ENCODE data around the gene LURAP1L. TPM values are rescaled to one million over a fixed set of nuclear protein-coding genes. Genes with fewer than 3 reads are reported as not detected.
"Not testable (repeated sequence)": the region's sequence is repeated elsewhere in the genome, so short reads cannot be mapped to it uniquely, and the experiment has no call there.

Gene LURAP1L
- polyA plus RNA-seq, 1 donor: 18.8 TPM

DNA sequence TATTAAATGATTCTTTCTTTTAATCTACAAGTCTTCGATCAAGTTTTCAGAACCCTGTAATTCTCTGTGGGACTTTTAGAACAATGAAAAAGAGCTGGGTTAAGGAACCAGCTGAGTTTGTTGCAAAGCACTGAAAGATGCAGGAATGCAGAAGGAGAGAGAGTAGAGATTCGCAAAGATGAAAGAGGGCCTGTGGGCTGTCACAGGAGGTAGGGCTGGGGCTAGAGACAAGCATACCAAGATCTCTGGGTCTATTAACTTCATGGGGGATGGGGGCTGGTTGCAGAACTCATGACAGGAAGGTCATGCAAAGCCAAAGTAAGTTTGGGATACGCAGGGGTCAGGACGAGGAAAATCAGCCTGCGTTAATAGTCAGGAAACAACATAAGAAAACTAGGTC is 81.8 kb downstream of the LURAP1L start:
- no peak for DNase-seq

DNA sequence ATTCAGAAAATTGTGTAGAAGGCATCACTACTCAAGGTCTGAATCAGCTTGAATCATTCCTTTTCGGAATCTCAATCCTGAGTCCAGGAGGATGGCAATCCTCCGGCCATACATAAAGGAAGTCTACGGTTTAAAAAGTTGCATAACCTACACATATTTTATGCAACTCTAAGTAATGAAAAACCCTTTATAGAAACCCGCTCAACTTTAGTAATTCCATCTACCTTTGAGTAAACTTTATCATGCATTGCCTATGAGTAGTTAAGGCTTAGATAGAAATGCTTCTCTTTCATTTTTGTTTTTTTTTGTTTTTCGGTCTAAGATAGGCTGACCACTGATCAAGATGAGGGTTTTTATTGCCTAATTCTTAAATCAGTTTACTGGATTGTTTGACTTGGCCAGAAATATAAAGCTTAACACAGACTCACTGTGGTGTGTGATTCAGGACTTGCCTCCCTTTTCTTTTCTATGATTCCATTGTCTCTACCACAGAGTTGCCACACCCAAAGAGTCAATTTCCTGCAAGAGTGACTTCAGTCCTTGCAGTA is 85.0 kb downstream of the LURAP1L start:
- DNase-seq: no peak

DNA sequence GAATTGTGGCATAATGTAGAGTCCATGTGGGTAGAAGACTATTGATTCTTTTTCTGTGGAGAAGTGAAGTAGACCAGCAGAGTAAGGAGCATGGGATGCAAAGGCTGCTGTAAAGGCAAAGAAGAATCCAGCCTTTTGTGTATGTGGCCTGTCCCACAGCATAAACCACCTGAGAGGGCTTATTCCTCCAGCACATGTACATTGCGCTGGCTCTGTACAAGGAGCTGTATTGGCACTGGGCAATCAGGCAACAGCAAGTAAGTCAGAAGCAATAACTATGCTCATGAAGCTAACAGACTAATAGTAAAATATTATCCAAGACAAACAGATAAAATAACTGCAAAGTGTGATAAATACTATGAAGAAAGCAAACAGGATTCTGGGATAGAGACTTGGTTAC is 86.2 kb downstream of the LURAP1L start:
- DNase-seq: no peak

DNA sequence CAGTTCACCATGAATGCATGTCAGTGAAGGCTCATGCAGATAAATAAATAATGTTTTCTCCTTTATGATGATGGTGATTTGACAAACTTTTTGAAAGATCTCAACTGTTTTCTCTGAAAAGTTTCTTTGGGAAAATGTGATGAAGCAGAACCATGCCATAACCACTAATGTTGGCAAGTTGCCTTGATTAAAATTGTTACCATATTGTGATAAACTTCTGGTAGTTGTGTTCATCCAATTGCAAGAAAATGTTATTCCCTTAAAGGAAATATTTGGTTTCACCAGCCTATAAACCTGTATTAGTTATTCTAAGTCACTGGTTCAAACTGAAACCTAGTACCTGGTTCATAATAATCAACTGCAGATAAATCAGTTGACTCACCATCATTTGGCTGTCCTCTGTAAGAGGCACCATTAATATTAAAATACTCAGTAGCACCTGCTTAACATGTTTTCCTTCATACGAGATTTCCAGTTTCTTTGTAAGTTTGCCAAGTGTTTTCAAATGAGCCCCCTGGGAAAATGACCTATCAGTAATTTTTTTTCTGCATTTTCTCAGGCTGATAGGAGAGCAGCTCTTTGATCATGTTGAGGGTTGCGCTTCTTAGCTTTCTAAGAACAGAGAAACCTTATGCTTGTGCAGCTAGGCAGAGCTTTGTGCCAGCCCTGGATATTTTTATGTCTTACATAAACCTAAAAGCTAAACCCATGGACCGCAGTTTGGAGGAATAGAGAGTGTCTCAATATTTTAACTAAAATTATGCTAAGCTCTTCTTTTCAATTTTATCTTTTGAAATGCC is 88.0 kb downstream of the LURAP1L start:
- no peak for DNase-seq

DNA sequence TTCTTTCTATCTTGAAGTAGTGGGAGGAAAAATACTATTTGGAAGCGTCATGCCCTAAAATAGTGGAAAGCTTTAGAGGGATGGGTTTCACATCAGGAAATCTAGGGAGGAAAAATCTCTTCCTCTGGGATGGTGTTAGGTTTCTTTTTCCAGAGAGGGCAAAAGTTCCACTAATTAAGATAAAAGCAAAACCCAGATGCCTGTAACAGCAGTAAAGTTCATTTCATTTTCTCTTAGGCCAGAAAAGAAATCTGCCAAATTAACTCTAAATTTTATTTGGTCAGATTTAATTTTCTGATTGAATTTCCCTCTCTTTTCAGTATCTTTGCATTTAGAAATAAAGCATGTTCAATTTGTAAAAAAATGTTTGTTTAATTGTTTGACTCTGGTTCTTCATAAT is 88.8 kb downstream of the LURAP1L start:
- no peak for DNase-seq

DNA sequence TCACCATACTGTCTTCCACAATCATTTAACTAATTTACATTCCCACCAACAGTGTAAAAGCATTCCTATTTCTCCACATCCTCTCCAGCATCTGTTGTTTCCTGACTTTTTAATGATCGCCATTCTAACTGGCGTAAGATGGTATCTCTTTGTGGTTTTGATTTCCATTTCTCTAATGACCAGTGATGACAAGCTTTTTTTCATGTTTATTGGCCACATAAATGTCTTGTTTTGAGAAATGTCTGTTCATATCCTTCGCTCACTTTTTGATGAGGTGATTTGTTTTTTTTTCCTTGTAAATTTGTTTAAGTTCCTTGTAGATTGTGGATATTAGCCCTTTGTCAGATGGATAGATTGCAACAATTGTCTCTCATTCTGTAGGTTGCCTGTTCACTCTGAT is 90.6 kb downstream of the LURAP1L start:
- DNase-seq: not testable (repeated sequence)

Other genes starting within 250 kb of the LURAP1L start
- gene TYRP1, start 81.6 kb upstream of the LURAP1L start, polyA plus RNA-seq (ENCODE audit: insufficient read length): 1.4 TPM

Measured in left kidney (tissue), 2 donors.